Lower leg skin (tissue), 4 donors: Measurements from ENCODE around the gene GABPB2. TPM values are rescaled to one million over a fixed set of nuclear protein-coding genes. Genes with fewer than 3 reads are reported as not detected.

Source experiments
- DNase-seq, 2 donors: peaks; one replicate each; pipeline ENCODE4 v3.0.0-alpha.2; 2019; ENCODE audit warnings: low spot score in 2 of 2
- H3K4me3 ChIP-seq: fragments of 200-600 bp; sonication (generic); 2 replicates; pipeline ENCODE4 v1.5.1; 2017; ENCODE audit warnings: mild to moderate bottlenecking, low read depth; ENCODE audit not compliant: poor library complexity, severe bottlenecking
- CTCF ChIP-seq, 3 donors: fragments of 450-650 bp; IDR thresholded peaks; one replicate each; pipeline ENCODE4 v1.5.1; 2016; ENCODE audit warnings: antibody characterized with exemption in 3 of 3, mild to moderate bottlenecking in 3 of 3, moderate library complexity in 2 of 3
- POLR2A ChIP-seq, 2 donors: fragments of 450-650 bp; IDR thresholded peaks; one replicate each; pipeline ENCODE4 v1.6.1; 2016 to 2017; ENCODE audit warnings: antibody characterized with exemption in 2 of 2, mild to moderate bottlenecking in 1 of 2, moderate library complexity in 1 of 2
- WGBS, 2 donors: methylation state at CpG; one replicate each; pipeline ENCODE4 v1.1.5; 2018; 5-methylcytosine and 5-hydroxymethylcytosine counted together
- intact Hi-C: fragments of 100-400 bp; cut with DNase I; formaldehyde crosslinking; loops from one replicate; pipeline ENCODE4 v1.15.0; 2023; ENCODE audit warnings: low total_unique reads
- total RNA-seq, 4 donors: library from RNA; depleted of rRNA; stranded (reverse); fragments of >200 nt; gene quantifications; one replicate each; pipeline ENCODE4 v1.1.0, GENCODE V29; 2016

The GABPB2 gene
- total RNA-seq, 4 donors from 2014 or later, result 8.1 to 16.6 (median 11.0) TPM

- no peak overlapping the region for H3K4me3 ChIP-seq
- 96 to 98% methylated on average over 7 of the region's 7 CpGs for WGBS, 2 donors
- intact Hi-C loops, result no loop called here
- DNase-seq, result no peak
- no peak for TF ChIP-seq POLR2A (IDR thresholded peaks at IDR 0.05)
- no peak for TF ChIP-seq CTCF (IDR thresholded peaks at IDR 0.05)
These were observed 67.2 kb downstream of the GABPB2 start for GRCh38 chr1:151137789-151138188.

- WGBS, 2 donors, result 74 to 76% methylated on average over 5 of the region's 5 CpGs
- DNase-seq, result peak in 1 of 2 donors; percentile 58
- no peak overlapping the region for H3K4me3 ChIP-seq
- intact Hi-C loops, result no loop called here
- TF ChIP-seq CTCF (IDR thresholded peaks at IDR 0.05), result no peak
- no peak for TF ChIP-seq POLR2A (IDR thresholded peaks at IDR 0.05)
These were observed 72.0 kb downstream of the GABPB2 start for GRCh38 chr1:151142411-151143056.

GRCh38 chr1:151143057-151143435, 72.5 kb downstream of the GABPB2 start:
- intact Hi-C loops, result no loop called here
- no peak for DNase-seq
- WGBS, 2 donors, result 84 to 90% methylated on average over 7 of the region's 7 CpGs
- TF ChIP-seq CTCF (IDR thresholded peaks at IDR 0.05) (no peak), POLR2A (IDR thresholded peaks at IDR 0.05) (no peak)
- H3K4me3 ChIP-seq, result no peak overlapping the region

GRCh38 chr1:151143986-151144385, 73.4 kb downstream of the GABPB2 start:
- intact Hi-C loops, result no loop called here
- no peak overlapping the region for H3K4me3 ChIP-seq
- TF ChIP-seq POLR2A (IDR thresholded peaks at IDR 0.05) (no peak), CTCF (IDR thresholded peaks at IDR 0.05) (no peak)
- DNase-seq, result no peak
- 64 to 75% methylated on average over 5 of the region's 5 CpGs for whole genome bisulfite sequencing, 2 donors

- no peak overlapping the region for H3K4me3 ChIP-seq
- TF ChIP-seq CTCF (IDR thresholded peaks at IDR 0.05) (no peak), POLR2A (IDR thresholded peaks at IDR 0.05) (no peak)
- intact Hi-C loops, result no loop called here
- 56 to 58% methylated on average over 7 of the region's 7 CpGs for WGBS, 2 donors
- peak in 1 of 2 donors; percentile 73 for DNase-seq
These were observed 74.1 kb downstream of the GABPB2 start for GRCh38 chr1:151144474-151145303.
